Rectal smooth muscle tissue (tissue), 1 donor: Measurements from ENCODE around the gene CD151.

ENCODE experiments used
- H3K27ac ChIP-seq: one replicate; pipeline ENCODE4 v1.7.0; 2013; ENCODE audit warnings: low read depth, low read length, inconsistent platforms
- H3K27me3 ChIP-seq: one replicate; pipeline ENCODE4 v1.7.0; 2013; ENCODE audit warnings: low read length; ENCODE audit not compliant: control insufficient read depth, insufficient read depth
- H3K36me3 ChIP-seq: one replicate; pipeline ENCODE4 v1.7.0; 2013; ENCODE audit warnings: low read length; ENCODE audit not compliant: control insufficient read depth, insufficient read depth
- H3K4me1 ChIP-seq: one replicate; pipeline ENCODE4 v1.7.0; 2013; ENCODE audit warnings: low read length; ENCODE audit not compliant: control insufficient read depth, insufficient read depth
- H3K4me3 ChIP-seq: one replicate; pipeline ENCODE4 v1.7.0; 2013; ENCODE audit warnings: low read length
- H3K9ac ChIP-seq: one replicate; pipeline ENCODE4 v1.7.0; 2013; ENCODE audit warnings: low read length

CD151 gene

DNA sequence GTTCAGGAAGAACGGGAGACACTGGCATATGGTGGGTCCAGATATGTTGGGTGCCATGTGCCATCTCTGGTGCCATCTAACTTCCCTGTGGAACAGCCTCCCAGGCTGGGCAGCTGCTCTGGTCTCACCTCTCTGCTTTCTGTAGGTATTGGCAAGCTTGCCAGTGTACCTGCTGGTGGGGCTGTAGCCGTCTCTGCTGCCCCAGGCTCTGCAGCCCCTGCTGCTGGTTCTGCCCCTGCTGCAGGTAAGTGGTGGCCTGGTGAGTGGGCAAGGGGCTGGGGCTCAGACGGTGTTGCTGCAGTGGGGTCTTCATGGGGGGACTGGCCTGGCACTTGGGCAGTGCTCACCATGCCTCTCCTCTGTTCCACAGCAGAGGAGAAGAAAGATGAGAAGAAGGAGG is 20.4 kb upstream of the CD151 start:
- peaks cover 9% of the 10 kb centered on the region for H3K4me1 ChIP-seq
- no peaks in the 10 kb centered on the region for H3K27me3 ChIP-seq
- H3K36me3 ChIP-seq: peaks cover 23% of the 10 kb centered on the region
- no peak overlapping the region for H3K9ac ChIP-seq
- H3K4me3 ChIP-seq: no peak overlapping the region
- H3K27ac ChIP-seq: no peak overlapping the region

DNA sequence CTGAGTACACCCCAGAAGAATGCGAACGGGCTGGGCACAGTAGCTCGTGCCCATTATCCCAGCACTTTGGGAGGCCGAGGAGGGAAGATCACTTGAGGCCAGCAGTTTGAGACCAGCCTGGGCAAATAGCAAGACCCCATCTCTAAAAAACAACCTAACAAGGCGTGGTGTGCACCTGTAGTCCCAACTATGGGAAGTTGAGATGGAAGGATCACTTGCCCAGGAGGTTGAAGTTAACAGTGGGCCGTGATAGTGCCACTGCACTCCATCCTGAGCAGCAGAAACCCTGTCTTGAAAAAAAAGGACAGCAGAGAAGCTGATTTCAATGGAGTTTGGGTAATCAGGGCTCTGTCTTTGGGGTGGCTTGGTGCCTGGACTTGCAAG is 19.7 kb upstream of the CD151 start:
- peaks cover 23% of the 10 kb centered on the region for H3K36me3 ChIP-seq
- H3K27ac ChIP-seq: no peak overlapping the region
- no peaks in the 10 kb centered on the region for H3K27me3 ChIP-seq
- H3K4me1 ChIP-seq: peaks cover 9% of the 10 kb centered on the region
- no peak overlapping the region for H3K9ac ChIP-seq
- no peak overlapping the region for H3K4me3 ChIP-seq

DNA sequence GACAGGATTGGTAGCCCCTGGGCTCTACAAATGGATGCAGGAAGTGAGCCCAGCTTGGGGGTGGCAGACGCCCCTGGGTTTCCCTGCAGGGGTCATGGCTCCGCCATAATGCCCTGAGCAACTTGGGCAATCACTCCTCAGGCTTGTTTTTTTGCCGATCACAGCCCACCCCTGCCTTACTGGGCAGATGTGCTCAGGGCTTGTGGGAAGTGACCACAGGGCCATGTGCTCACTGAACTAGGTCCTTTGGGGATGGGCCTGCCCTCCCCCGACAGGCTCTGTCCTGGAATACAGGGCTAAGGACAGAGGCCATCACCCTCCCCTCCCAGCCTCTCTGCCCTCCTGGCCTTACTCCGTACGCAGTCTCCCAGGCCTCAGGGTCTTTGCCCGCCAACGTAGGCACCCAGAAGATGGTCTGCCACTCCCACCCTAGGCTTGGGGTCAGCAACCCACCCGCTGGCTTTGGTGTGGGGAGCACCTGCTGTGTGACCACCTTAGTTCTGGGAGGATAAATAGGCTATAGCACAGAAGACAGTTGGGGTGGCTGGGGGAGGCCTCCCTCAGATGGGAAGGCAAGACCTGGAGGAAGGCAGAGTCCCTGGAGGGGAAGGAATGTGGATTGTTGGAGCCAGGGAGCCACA is 19.2 kb upstream of the CD151 start:
- Histone ChIP-seq H3K27me3 (no peaks in the 10 kb centered on the region), H3K9ac (no peak overlapping the region), H3K36me3 (peaks cover 23% of the 10 kb centered on the region), H3K4me3 (no peak overlapping the region), H3K4me1 (peaks cover 9% of the 10 kb centered on the region), H3K27ac (no peak overlapping the region)

DNA sequence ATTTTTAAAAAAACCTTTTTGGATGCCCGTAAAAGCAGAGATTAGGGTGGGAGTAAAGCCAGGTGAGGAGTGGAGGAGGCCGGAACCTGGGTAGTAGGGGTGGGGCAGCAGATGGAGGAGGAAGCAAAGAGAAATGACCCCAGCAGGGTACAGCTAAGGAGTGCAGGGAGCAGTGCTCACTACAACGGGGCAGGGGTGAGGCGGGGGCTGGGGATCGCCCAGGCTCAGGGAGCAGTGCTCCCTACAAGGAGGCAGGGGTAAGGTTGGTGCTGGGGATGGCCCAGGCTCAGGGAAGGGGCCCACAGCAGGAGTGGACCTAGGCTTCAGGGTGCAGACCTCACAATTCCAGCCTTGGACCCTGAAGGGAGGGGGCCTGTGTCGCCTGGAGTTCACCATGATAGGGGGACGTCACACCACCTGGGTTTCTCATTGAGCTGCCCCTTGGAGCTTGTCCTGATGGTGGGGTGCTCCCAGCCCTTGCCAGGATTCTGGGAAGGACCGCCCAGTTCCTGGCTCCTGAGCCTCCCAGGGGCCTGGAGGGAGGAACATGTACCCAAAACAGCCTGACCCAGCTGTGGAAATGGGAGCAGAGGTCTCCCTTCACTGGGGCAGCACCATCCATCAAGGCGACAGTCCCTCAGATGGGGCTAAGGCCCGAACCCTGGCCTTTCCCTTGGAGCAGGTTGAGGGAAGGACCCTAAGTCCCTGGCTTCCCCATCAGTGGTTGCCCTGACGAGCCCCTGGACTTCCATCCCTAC is 16.9 kb upstream of the CD151 start:
- H3K27ac ChIP-seq: no peak overlapping the region
- no peak overlapping the region for H3K9ac ChIP-seq
- peaks cover 23% of the 10 kb centered on the region for H3K36me3 ChIP-seq

DNA sequence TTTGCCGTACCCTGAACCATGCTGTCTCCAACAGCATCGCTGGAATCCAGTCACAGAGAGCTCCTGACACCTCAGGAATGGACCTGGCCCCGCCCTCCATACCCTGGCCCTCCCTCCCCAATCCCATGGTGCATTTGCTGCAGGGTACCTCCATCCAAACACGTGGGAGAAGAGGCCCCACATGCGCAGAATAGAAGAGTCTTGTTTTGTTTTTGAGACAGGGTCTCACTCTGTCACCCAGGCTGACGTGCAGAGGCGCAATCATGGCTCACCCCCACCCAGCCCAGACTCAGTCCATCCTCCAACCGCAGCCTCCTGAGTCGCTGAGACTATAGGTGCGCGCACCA is 16.3 kb upstream of the CD151 start:
- H3K36me3 ChIP-seq: peaks cover 21% of the 10 kb centered on the region

More for the DNA sequence above, 16.9 kb upstream of the CD151 start:
- no peak overlapping the region for H3K4me3 ChIP-seq
- H3K4me1 ChIP-seq: peaks cover 14% of the 10 kb centered on the region
- no peaks in the 10 kb centered on the region for H3K27me3 ChIP-seq

DNA sequence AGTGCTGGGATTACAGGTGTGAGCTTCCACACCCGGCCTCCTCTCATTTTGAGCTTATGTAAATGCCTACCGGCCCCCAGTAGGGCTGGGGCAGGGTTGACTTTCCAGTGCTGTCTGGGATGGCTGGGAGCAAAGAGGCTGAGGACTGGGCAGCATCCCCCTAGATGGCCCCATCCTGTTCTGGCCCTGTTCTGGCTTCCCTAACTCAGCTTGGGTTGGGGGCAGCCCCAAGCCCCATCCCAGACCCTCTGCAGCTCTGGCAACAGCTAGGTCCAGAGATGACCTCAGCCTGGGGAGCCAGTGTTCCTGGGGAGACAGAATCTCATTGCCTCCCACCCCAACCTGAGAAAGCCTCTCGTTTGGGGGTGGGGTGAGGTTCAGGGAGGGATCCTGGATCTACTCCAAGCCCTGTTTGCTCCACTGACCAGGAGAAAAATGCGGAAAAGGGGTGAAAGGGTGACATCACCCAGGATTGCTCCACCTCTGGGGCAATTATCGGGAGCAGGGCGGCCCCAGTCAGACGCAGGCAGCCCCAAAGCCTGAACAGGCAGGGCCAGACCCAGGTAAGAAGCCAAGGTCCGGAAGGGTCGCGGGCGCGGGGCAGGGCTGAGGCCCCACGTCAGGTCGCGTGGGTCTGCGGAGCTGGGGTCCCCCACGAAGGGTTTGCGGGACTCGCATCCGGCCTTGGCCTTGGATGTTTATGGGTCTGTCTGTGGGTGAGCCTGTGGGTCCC is 14.2 kb upstream of the CD151 start, which contains the start of gene PNPLA2:
Gene PNPLA2 (plus strand): TSS at position 519 of the 733 bp plus-strand sequence. CDS start 805 bp downstream, outside the sequence.
- peak within 1 kb of the TSS; percentile 92 for H3K27ac ChIP-seq
- peak within 1 kb of the TSS; percentile 77 for H3K9ac ChIP-seq
- H3K27me3 ChIP-seq: no peaks in the 10 kb centered on the region
- H3K4me3 ChIP-seq: peak within 1 kb of the TSS; percentile 85
- H3K4me1 ChIP-seq: peaks cover 18% of the 10 kb centered on the region
- peaks cover 5% of the 10 kb centered on the region for H3K36me3 ChIP-seq

More for the DNA sequence above, 16.3 kb upstream of the CD151 start:
- no peak overlapping the region for H3K4me3 ChIP-seq
- H3K9ac ChIP-seq: no peak overlapping the region
- H3K27me3 ChIP-seq: no peaks in the 10 kb centered on the region
- H3K4me1 ChIP-seq: peaks cover 16% of the 10 kb centered on the region
- no peak overlapping the region for H3K27ac ChIP-seq

DNA sequence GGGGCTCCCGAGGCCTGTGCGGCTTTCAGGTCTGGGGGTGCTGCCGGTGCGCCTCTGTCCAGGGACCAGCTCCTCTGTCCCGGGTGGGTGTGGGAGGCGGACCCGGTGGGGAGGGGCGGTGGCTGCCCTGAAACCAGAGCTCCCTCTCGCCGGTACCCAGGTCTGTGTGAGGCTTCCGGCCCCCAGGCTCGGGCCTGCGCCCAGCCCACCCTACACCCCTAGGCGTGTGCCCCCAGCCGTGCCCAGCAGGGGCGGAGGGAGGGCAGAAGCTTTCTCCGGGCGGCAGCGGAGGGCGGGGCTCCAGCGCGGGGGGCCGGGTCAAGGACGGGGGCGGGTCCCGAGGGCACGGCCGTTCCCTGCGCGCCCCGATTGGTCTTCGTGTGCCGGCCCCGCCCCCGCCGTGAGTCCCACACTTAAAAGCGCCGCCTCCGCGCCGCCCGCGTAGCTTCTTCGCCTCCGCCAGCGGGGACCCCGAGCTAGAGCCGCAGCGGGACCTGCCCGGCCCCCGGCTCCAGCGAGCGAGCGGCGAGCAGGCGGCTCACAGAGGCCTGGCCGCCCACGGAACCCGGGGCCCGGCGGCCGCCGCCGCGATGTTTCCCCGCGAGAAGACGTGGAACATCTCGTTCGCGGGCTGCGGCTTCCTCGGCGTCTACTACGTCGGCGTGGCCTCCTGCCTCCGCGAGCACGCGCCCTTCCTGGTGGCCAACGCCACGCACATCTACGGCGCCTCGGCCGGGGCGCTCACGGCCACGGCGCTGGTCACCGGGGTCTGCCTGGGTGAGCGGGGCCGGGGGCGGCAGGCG is 13.4 kb upstream of the CD151 start:
- Histone ChIP-seq H3K4me1 (peaks cover 18% of the 10 kb centered on the region), H3K27me3 (no peaks in the 10 kb centered on the region), H3K36me3 (peaks cover 7% of the 10 kb centered on the region), H3K9ac (peak overlapping the region; percentile 77), H3K27ac (peak overlapping the region; percentile 92), H3K4me3 (peak overlapping the region; percentile 85)

DNA sequence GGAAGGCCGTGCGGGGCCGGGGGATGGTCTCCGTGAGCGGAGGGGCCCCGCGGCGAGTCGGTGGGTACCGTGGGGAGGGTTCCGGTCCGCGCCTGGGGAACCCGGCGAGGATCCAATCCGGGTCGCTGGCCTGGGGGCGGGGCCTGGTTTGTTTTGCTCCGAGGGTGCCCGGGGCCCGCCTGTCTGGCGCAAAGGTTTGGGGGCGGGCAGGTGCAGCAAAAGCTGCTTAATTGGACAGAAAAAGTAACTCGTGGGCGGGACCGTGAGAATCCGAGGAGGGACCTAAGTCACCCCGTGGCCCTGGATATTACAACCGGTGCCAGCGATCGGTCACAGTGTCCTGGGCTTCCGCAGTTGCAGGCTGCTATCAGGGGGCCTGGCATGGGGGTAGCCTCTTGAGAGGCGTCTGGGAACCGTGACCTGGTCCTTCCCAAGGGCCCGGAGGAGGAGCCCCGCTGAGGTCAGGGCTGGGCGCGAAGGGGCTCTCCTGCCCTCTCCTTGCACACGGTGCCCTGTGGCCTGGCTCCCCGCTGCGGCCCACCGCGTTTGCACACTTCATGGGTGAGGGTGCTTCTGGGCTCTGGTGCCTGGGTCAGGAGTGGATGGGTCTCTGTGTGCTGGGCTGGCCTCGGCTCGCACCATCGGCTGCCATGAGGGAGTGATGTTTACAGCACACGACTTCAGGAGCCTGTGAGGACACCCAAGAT is 12.7 kb upstream of the CD151 start:
- peaks cover 12% of the 10 kb centered on the region for H3K36me3 ChIP-seq
- H3K27me3 ChIP-seq: no peaks in the 10 kb centered on the region
- H3K4me1 ChIP-seq: peaks cover 18% of the 10 kb centered on the region
- H3K27ac ChIP-seq: peak overlapping the region; percentile 92
- peak overlapping the region; percentile 77 for H3K9ac ChIP-seq
- H3K4me3 ChIP-seq: peak overlapping the region; percentile 85

DNA sequence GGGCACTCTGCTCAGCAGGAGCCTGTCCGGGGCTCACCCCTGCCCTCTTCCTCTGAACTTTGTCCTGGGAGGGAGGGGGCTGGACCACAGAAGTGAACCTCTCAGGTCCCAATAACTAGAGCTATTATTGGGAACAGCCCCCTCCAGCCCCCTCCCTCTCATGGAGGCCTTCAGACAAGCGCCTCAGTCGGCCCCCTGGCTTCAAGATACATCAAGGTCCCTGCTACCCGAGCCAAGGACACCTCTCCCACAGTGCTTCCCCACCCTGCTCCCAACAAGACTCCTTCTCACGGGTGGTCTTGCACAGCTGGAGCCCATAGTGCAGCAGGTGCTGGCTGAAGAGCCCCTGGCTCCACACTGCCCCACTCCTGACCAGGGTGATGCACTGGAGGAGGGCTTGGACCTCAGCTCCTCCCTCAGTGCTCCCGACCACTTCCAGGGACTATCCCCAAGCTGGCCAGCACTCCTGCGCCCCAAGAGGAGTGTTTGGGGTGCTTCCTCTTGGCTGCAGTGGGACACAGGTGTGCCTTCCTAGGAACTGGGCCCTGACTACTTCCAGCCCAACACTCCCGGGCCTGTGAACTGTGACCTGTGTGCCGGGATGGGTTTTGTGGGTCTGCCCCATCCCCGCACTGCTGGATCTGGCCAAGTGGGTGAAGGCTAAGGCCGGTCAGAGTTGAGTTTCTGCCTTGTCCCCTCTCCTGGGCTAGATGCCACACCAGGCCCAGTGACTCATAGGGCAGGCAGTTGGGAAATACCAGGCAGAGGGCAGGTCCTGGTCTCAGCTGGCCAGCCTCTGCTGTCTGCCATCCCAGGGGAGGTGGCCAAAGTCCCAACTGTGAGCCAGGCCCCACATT is 11.9 kb upstream of the CD151 start:
- Histone ChIP-seq H3K4me1 (peaks cover 18% of the 10 kb centered on the region), H3K36me3 (peaks cover 13% of the 10 kb centered on the region), H3K27ac (peak overlapping the region; percentile 92), H3K27me3 (no peaks in the 10 kb centered on the region), H3K4me3 (peak overlapping the region; percentile 85), H3K9ac (peak overlapping the region; percentile 77)

DNA sequence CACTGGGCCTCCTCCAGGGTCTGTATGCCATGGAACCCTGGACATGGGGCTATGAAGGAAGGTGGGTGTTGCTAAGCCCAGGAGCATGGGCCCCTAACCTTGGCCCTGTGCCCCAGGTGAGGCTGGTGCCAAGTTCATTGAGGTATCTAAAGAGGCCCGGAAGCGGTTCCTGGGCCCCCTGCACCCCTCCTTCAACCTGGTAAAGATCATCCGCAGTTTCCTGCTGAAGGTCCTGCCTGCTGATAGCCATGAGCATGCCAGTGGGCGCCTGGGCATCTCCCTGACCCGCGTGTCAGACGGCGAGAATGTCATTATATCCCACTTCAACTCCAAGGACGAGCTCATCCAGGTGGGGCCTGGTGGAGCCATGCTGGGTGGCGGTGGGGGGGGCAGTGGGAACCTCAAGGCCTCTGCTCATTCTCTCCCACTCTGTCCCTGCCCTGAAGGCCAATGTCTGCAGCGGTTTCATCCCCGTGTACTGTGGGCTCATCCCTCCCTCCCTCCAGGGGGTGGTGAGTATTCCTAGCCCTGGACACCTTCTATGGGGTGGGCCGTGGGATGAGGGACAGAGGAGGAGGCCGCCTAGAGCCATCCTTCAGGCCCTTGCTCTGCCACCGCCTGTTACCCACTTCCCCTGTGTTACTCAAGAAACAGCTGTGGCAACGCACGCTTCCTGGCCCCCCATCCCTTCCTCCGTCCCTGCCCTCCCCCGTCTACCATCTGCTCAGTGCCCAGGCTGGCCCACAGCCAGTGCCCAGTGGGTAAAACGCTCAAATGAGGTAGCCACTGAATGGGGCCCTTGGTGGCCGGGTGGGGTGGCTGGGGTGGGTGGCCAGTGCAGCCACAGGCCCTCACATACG is 11.0 kb upstream of the CD151 start:
- H3K9ac ChIP-seq: no peak overlapping the region
- H3K4me1 ChIP-seq: peaks cover 18% of the 10 kb centered on the region
- H3K27me3 ChIP-seq: no peaks in the 10 kb centered on the region
- no peak overlapping the region for H3K27ac ChIP-seq
- peaks cover 13% of the 10 kb centered on the region for H3K36me3 ChIP-seq
- H3K4me3 ChIP-seq: peak overlapping the region; percentile 85
